Gastrocnemius medialis (tissue), 4 donors: ENCODE data around the gene ZNF784. TPM values are rescaled to one million over a fixed set of nuclear protein-coding genes. Genes with fewer than 3 reads are reported as not detected.

Experiments used
- ATAC-seq, 2 donors: fragments of 150-250 bp; one replicate each; pipeline ENCODE4 v1.9.1; 2016
- DNase-seq, 2 donors: peaks; one replicate each; pipeline ENCODE4 v3.0.0-alpha.2; 2019
- H3K27ac ChIP-seq, 4 donors: fragments of 200-600 bp; sonication (generic); 1 replicate in 1 of 4; 2 replicates in 3 of 4; pipeline ENCODE4 v1.5.1; 2016 to 2018; ENCODE audit warnings: mild to moderate bottlenecking in 2 of 4, moderate library complexity in 1 of 4
- H3K27me3 ChIP-seq, 3 donors: fragments of 200-600 bp; sonication (generic) in 2 of 3; 1 replicate in 1 of 3; 2 replicates in 2 of 3; pipeline versions ENCODE4 v1.5.1 to v1.6.0; 2016 to 2019; ENCODE audit warnings: mild to moderate bottlenecking in 1 of 3, moderate library complexity in 1 of 3
- H3K36me3 ChIP-seq, 2 donors: fragments of 200-600 bp; sonication (generic) in 1 of 2; one replicate each; pipeline ENCODE4 v1.5.1; 2017 to 2018
- H3K4me1 ChIP-seq, 2 donors: fragments of 200-600 bp; sonication (generic) in 1 of 2; one replicate each; pipeline ENCODE4 v1.5.1; 2016 to 2017; ENCODE audit warnings: mild to moderate bottlenecking in 2 of 2
- H3K4me3 ChIP-seq, 4 donors: fragments of 200-600 bp; sonication (generic) in 3 of 4; 1 replicate in 1 of 4; 2 replicates in 3 of 4; pipeline ENCODE4 v1.5.1; 2016 to 2019; ENCODE audit warnings: mild to moderate bottlenecking in 2 of 4
- H3K9me3 ChIP-seq, 3 donors: fragments of 200-600 bp; sonication (generic) in 2 of 3; 1 replicate in 1 of 3; 2 replicates in 2 of 3; pipeline ENCODE4 v1.5.1; 2016 to 2019
- CTCF ChIP-seq, 5 experiments: fragments of 450-650 bp in 3 of 5; fragments of 200-600 bp in 2 of 5; sonication (generic) in 2 of 5; IDR thresholded peaks in 4 of 5; conservative IDR thresholded peaks in 1 of 5; 1 replicate in 4 of 5; 2 replicates in 1 of 5; pipeline ENCODE4 v1.5.1; 2016 to 2019; ENCODE audit warnings: antibody characterized with exemption in 5 of 5, mild to moderate bottlenecking in 3 of 5, moderate library complexity in 3 of 5
- POLR2A ChIP-seq, 2 donors: fragments of 450-650 bp; IDR thresholded peaks; one replicate each; pipeline ENCODE4 v1.6.1; 2017; ENCODE audit warnings: antibody characterized with exemption in 2 of 2, mild to moderate bottlenecking in 2 of 2, moderate library complexity in 2 of 2
- in situ Hi-C, 4 donors: fragments of 200-750 bp; cut with MboI; loops; one replicate each; pipeline versions ENCODE4 v1.15.0 to v1.8.0; 2017; ENCODE audit warnings: low sequenced_read_pairs in 4 of 4
- intact Hi-C: fragments of 100-400 bp; cut with DNase I; formaldehyde crosslinking; loops from one replicate; pipeline ENCODE4 v1.15.1; 2023; ENCODE audit warnings: low total_unique reads
- total RNA-seq, 4 donors: library from RNA; depleted of rRNA; stranded (reverse); fragments of >200 nt; gene quantifications; one replicate each; pipeline versions ENCODE4 v1.1.0 to v1.2.3, GENCODE V29; 2016

Gene ZNF784
- total RNA-seq, 4 donors from 2014 or later = 6.0 to 10.0 (median 8.2) TPM

GRCh38 chr19:55625004-55625326 lies 599 bp upstream of the ZNF784 start:
- TF ChIP-seq POLR2A (IDR thresholded peaks at IDR 0.05) = no peak
- TF ChIP-seq CTCF (IDR thresholded peaks at IDR 0.05 in 4 of 5, conservative IDR thresholded peaks at IDR 0.05 in 1 of 5) = no peak
- peaks cover 0 to 7% of the 10 kb centered on the region in 2 donors for H3K36me3 ChIP-seq
- H3K4me3 ChIP-seq = peak overlapping the region; percentile 71 to 77 (median 74)
- no peaks in the 10 kb centered on the region for H3K27me3 ChIP-seq
- H3K9me3 ChIP-seq = no peaks in the 10 kb centered on the region
- in situ Hi-C loops (loop anchor here in 3 of 4 donors (5.0 to 25.0 kb wide), 2 partner anchors 108 to 488 kb away; partner anchors contain the start of gene TNNT1 (in 1 of the 3)), intact Hi-C loops (loop anchor here (2.0 kb wide), 1 partner anchor 30 kb away; the partner anchor contains the start of gene U2AF2)
- peaks cover 26 to 31% of the 10 kb centered on the region in 2 donors for H3K4me1 ChIP-seq
- no peak for DNase-seq
- no peak for ATAC-seq
- H3K27ac ChIP-seq = peak overlapping the region; percentile 97 to 99 (median 98)

- peak overlapping the region; percentile 3 to 77 (median 72) for H3K4me3 ChIP-seq
- H3K36me3 ChIP-seq = peaks cover 0 to 7% of the 10 kb centered on the region in 2 donors
- ATAC-seq (peak; percentile 50 to 62), DNase-seq (peak; percentile 50 to 58)
- H3K9me3 ChIP-seq = no peaks in the 10 kb centered on the region
- H3K4me1 ChIP-seq = peaks cover 38 to 45% of the 10 kb centered on the region in 2 donors
- intact Hi-C loops = loop anchor here (5.0 kb wide), 1 partner anchor 216 kb away; the partner anchor contains the start of gene UBE2S
- in situ Hi-C loops = no loop called here
- no peaks in the 10 kb centered on the region for H3K27me3 ChIP-seq
- H3K27ac ChIP-seq = peak overlapping the region; percentile 97 to 99 (median 98)
- TF ChIP-seq POLR2A (IDR thresholded peaks at IDR 0.05) (no peak), CTCF (IDR thresholded peaks at IDR 0.05 in 4 of 5, conservative IDR thresholded peaks at IDR 0.05 in 1 of 5) (no peak)
Observed at GRCh38 chr19:55623561-55623960, 805 bp downstream of the ZNF784 start.

GRCh38 chr19:55623130-55623529 lies 1.2 kb downstream of the ZNF784 start:
- H3K9me3 ChIP-seq = no peaks in the 10 kb centered on the region
- H3K4me3 ChIP-seq = peak overlapping the region in 1 of 4 donors; percentile 77
- no peaks in the 10 kb centered on the region for H3K27me3 ChIP-seq
- TF ChIP-seq POLR2A (IDR thresholded peaks at IDR 0.05) (no peak), CTCF (IDR thresholded peaks at IDR 0.05 in 4 of 5, conservative IDR thresholded peaks at IDR 0.05 in 1 of 5) (no peak)
- intact Hi-C loops (loop anchor here (5.0 kb wide), 1 partner anchor 216 kb away; the partner anchor contains the start of gene UBE2S), in situ Hi-C loops (no loop called here)
- H3K4me1 ChIP-seq = peaks cover 39 to 46% of the 10 kb centered on the region in 2 donors
- H3K27ac ChIP-seq = peak overlapping the region; percentile 97 to 99 (median 98)
- peaks cover 0 to 7% of the 10 kb centered on the region in 2 donors for H3K36me3 ChIP-seq
- ATAC-seq (no peak), DNase-seq (no peak)

GRCh38 chr19:55622242-55622969 lies 2.0 kb downstream of the ZNF784 start:
- H3K27ac ChIP-seq = peak overlapping the region; percentile 97 to 99 (median 98)
- intact Hi-C loops = loop anchor here (5.0 kb wide), 1 partner anchor 215 kb away; the partner anchor contains the start of gene UBE2S
- no peak for ATAC-seq

More at GRCh38 chr19:55622242-55622969, 2.0 kb downstream of the ZNF784 start:
- Histone ChIP-seq H3K36me3 (peaks cover 0 to 12% of the 10 kb centered on the region in 2 donors), H3K4me1 (peaks cover 39 to 46% of the 10 kb centered on the region in 2 donors), H3K9me3 (no peaks in the 10 kb centered on the region), H3K4me3 (no peak overlapping the region), H3K27me3 (no peaks in the 10 kb centered on the region)
- no peak for DNase-seq
- no peak for TF ChIP-seq POLR2A (IDR thresholded peaks at IDR 0.05)
- TF ChIP-seq CTCF (IDR thresholded peaks at IDR 0.05 in 4 of 5, conservative IDR thresholded peaks at IDR 0.05 in 1 of 5) = no peak
- in situ Hi-C loops = no loop called here
